Measurements from ENCODE around the gene ARMC3. TPM values are rescaled to one million over a fixed set of nuclear protein-coding genes. Genes with fewer than 3 reads are reported as not detected.

Gene ARMC3
- total RNA-seq, 1 experiment from 2014 or later: not detected

DNA sequence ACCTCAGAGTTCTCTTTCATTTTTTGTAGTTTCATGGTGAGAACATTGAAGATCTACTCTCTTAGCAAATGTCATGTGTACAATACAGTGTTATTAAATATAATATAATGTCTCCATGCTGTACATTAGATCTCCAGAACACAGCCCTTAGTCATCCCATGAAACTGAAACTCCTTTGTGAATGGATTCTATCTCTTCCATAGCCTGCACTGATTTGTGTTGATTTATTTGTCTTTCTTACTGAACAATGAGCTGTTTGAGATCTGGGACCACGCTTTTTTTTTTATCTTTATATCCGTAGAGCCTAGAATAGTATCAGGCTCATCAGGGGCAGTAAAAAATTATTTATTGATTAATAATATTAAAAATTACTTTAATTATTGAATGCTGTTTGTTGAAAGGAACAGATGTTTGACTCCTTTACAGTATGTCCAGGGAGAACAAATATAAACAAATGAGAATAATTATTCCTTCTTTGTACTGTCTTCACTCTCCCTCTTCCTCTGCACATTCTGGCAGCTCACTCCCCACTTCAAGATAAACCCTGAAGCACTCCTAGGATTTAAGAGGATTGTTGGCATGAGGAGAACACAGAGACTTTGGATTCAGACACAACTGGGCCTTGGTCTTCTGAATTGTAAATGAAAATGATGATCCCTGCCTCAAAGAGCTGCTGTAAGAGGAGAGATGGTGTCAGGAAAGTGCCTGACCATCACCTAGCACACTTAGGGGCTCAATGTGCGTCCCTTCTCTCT is 85.9 kb downstream of the ARMC3 start:
- DNase-seq: no peak
- no peaks in the 10 kb centered on the region for H3K36me3 ChIP-seq
- H3K27me3 ChIP-seq: peaks cover 4% of the 10 kb centered on the region; the same call in 1 of the 2 replicates
- no peak overlapping the region for H3K4me3 ChIP-seq
- no peaks in the 10 kb centered on the region for H3K9me3 ChIP-seq

DNA sequence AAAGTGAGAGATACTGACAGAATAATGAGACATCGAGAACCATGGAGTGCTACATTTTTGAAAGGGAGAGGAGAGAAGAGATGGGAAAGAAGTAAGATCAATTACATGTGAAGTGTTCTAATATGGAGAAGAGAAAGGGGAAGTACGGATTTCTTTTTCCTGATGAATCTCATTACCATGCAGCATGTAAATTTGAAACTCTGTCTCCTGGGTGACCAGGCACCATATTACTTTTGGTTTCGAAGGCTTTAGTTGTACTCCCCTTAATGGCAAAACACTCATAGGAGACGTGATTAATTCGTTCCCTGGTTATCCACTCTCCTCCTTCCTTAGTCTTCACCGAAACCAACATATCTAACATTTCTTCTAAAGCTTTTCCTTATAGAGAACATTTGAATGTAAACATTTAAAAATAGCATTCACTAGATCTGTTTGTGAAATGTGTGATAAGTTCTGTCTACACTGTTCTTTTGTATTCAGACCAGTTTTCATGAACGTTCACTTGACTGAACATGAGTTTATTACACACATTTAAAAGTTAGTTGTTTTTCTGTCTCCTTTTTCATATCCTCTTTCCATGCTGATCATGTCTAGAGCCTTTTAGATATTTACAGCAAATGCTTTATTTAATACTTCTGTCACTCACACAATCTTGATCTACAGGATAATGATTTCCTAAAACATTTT is 87.3 kb downstream of the ARMC3 start:
- DNase-seq: no peak
- Histone ChIP-seq H3K27me3 (peaks cover 4% of the 10 kb centered on the region; the same call in 1 of the 2 replicates), H3K9me3 (no peaks in the 10 kb centered on the region), H3K4me3 (no peak overlapping the region), H3K36me3 (no peaks in the 10 kb centered on the region)

DNA sequence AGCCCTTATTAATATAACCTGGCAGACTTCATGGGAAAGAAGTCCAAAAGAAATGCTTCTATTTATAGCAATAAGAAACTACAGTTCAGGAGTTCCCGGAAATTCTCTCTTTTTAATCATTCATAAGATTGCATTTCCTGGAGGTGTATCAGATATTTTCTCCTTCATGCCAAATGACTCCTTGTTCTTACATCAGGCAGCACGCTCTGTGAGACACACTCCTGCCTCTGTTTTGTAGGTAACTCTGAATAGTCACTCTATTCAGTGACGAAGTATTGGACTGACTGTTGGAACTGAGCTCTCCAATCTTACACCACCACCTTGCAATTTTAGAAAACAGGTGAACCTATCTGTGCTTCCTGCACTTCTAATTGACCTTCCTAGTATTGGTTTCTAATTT is 88.8 kb downstream of the ARMC3 start:
- Histone ChIP-seq H3K4me3 (no peak overlapping the region), H3K9me3 (no peaks in the 10 kb centered on the region), H3K27me3 (peaks cover 4% of the 10 kb centered on the region), H3K36me3 (no peaks in the 10 kb centered on the region)
- no peak for DNase-seq

DNA sequence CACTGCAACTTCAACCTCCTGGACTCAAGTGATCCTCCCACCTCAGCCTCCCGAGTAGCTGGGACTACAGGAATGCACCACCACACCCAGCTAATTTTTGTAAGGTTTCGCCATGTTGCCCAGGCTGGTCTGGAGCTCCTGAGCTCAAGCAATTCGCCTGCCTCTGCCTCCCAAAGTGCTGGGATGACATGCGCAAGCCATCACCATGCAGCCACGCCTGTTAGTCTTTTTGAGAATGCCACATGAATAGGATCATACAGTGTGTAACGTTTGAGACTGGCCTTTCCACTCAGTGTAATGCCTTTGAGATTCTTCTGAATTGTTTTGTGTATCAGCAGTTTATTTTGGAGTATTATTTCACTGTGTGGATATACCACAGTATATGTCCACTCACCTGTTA is 91.8 kb downstream of the ARMC3 start:
- Histone ChIP-seq H3K9me3 (no peaks in the 10 kb centered on the region), H3K36me3 (no peaks in the 10 kb centered on the region), H3K27me3 (peaks cover 5% of the 10 kb centered on the region), H3K4me3 (no peak overlapping the region)
- DNase-seq: no peak

DNA sequence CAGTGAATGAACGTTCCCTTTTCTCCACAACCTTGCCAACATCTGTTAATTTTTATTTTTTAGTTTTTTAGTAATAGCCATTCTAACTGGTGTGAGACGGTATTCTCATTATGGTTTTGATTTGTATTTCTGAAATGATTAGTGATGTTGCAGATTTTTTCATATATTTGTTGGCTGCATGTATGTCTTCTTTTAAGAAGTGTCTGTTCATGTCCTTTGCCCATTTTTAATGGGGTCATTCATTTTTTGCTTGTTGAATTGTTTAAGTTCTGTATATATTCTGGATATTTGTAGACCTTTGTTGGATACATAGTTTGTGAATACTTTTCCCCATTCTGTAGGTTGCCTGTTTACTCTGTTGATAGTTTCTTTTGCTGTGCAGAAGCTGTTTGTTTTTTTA is 93.6 kb downstream of the ARMC3 start:
- no peaks in the 10 kb centered on the region for H3K36me3 ChIP-seq
- peaks cover 11% of the 10 kb centered on the region; the same call in 1 of the 2 replicates for H3K27me3 ChIP-seq
- H3K9me3 ChIP-seq: no peaks in the 10 kb centered on the region
- DNase-seq: no peak
- H3K4me3 ChIP-seq: no peak overlapping the region

DNA sequence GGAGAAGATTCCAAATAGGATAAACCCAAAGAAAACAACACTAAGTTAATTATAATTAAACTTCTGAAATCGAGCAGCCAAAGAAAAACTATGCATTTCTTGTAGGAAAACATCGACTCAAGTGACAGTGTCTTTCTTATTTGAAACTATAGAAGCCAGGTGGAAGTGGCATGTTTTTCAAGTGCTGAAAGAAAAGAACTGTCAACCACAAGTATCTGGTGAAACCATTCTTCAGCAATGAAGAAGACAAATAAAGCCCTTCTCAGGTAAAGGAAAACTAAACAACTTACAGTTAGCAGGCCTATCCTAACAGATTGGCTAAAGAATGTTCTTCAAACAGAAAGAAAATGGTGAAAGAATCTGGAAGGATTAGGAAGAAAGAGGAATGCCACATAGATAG is 96.1 kb downstream of the ARMC3 start:
- Histone ChIP-seq H3K4me3 (no peak overlapping the region), H3K27me3 (peaks cover 11% of the 10 kb centered on the region; the same call in 1 of the 2 replicates), H3K9me3 (no peaks in the 10 kb centered on the region), H3K36me3 (no peaks in the 10 kb centered on the region)
- DNase-seq: no peak

DNA sequence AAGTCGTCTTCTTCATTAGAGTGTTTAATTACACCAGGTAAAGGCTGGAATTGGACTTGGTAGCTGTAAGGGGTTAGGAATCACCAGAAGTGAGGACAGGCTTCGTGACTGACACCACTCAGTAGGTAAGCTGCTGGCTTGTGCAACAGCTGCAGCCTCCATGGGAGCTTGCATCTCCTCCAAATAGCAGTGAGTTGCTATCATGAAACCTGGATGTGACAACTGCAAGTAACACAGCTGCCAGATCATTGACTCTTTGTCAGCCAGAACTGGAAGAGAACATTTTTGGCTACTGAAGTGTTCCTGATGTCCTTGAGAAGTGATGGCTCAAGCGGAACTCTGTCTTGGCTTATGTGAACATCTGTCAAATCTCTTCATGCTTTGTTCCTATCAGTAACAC is 103.5 kb downstream of the ARMC3 start:
- Histone ChIP-seq H3K36me3 (no peaks in the 10 kb centered on the region), H3K9me3 (no peaks in the 10 kb centered on the region), H3K27me3 (peaks cover 4% of the 10 kb centered on the region), H3K4me3 (no peak overlapping the region)
- DNase-seq: no peak

DNA sequence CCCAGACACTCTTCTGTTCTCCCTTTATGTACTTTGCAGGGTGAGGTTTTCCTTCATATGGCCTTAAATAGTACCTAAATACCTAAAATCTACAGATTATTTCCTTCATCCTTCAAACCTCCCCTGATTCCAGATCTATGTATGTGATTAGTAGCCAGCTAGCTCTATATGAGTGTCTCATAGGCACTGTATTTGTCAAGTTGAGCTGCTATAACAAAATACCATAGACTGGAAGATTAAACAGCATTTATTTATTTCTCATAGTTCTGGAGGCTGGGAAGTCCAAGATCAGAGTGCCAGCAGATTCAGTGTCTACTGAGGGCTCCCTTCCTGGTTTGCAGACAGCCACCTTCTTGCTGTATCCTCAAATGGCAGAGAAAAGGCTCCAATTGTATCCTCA is 106.9 kb downstream of the ARMC3 start:
- Histone ChIP-seq H3K27me3 (peaks cover 4% of the 10 kb centered on the region), H3K4me3 (no peak overlapping the region), H3K9me3 (no peaks in the 10 kb centered on the region), H3K36me3 (no peaks in the 10 kb centered on the region)
- no peak for DNase-seq

DNA sequence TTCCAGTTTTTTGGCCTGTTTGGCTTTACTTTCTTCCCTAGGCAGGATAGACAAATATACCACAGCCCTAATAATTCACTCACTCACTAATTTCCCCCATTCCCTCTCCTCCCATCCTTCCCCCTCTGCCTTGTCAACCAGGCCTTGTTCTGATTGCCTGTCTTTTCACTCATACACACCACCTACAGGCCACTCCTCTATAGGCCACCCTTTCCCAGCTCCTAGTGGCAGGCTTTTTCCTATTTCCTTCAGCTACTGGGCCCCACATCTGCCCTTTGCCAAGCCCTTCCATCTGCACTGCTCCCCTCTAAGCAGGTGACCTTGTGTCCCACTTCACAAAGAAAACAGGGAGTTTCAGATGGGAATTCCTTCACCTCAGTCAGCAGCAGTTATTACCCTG is 107.7 kb downstream of the ARMC3 start:
- H3K36me3 ChIP-seq: no peaks in the 10 kb centered on the region
- no peaks in the 10 kb centered on the region; the same call in 1 of the 2 replicates for H3K27me3 ChIP-seq
- no peak for DNase-seq
- no peaks in the 10 kb centered on the region for H3K9me3 ChIP-seq
- no peak overlapping the region for H3K4me3 ChIP-seq

DNA sequence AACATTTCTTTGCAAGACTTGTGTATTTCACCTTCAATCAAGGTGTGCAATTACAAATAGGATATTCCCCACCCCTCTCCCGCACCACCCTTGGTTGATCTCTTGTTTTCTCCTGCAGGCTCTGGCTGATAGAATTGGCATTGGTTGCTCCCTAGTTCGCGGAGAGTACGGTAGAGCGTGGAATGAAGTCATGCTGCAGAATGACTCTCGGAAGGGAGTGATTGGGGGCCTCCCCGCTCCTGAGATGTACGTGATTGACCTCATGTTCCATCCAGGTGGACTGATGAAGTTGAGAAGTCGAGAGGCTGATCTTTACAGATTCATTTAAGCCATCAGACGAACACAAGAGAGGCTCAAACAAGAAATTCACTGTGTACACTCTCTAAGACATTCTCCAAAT is 109.3 kb downstream of the ARMC3 start:
- no peak overlapping the region for H3K4me3 ChIP-seq
- H3K27me3 ChIP-seq: no peaks in the 10 kb centered on the region
- DNase-seq: no peak
- H3K36me3 ChIP-seq: no peaks in the 10 kb centered on the region
- H3K9me3 ChIP-seq: no peaks in the 10 kb centered on the region

DNA sequence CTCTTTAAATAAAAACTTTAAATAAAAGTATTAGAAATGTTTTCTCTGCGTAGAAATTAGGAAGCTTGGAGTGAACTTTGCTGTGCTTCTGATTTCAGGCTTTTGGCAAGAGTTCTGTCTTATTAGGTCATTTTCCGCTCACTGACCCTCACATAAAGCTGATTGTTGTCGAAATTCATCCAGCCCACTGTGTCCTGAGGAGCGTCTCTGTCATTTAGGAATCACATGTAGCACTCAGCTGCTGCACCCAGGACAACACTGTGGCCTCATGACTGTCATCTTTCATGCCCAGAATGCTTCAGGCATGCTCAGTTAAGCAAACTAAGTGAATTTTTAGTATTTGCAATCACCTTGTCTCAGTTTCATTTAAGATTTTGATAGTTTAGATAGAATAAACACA is 109.7 kb downstream of the ARMC3 start:
- no peak for DNase-seq

DNA sequence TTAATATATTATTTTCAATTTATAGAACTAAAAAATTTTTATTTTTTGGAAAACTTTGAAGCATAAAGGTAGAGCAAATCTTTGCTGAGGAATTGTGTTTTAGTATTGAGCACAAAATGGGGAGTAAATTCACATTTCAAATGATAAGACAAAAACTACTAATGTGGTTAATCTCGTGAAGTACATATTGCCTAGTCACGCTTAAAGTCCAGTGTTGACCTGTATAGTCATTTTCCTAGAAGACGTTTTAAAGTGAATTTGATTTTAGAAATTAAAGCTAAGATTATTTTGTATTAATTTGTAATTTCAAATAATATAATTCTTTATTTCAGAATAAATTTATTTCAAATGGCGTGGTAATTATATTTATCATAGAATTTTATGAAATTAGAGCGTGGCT is 110.3 kb downstream of the ARMC3 start:
- H3K27me3 ChIP-seq: no peaks in the 10 kb centered on the region
- DNase-seq: no peak
- H3K9me3 ChIP-seq: no peaks in the 10 kb centered on the region
- H3K4me3 ChIP-seq: no peak overlapping the region
- no peaks in the 10 kb centered on the region for H3K36me3 ChIP-seq

More for the DNA sequence above, 109.7 kb downstream of the ARMC3 start:
- H3K9me3 ChIP-seq: no peaks in the 10 kb centered on the region
- no peaks in the 10 kb centered on the region for H3K36me3 ChIP-seq
- no peaks in the 10 kb centered on the region for H3K27me3 ChIP-seq
- H3K4me3 ChIP-seq: no peak overlapping the region

DNA sequence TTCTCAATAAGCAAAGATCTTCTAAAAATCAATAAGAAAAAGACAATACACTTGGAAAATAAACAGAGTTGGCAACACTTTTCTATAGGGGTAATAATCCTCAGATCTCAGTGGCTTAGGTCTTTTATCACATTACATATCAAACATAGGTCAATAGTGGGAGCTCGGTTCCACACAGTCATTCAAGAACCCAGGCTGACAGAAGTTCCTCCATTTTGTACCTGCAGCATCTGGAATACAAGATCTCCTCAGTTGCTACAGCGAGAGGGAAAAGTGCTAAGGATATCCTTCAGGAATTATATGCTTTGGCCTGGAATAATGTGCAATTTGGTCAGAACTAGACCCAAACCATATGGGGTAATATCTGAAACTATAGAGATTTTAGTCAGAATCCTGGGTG is 112.1 kb downstream of the ARMC3 start:
- Histone ChIP-seq H3K4me3 (no peak overlapping the region), H3K27me3 (no peaks in the 10 kb centered on the region), H3K9me3 (no peaks in the 10 kb centered on the region), H3K36me3 (no peaks in the 10 kb centered on the region)
- DNase-seq: no peak

DNA sequence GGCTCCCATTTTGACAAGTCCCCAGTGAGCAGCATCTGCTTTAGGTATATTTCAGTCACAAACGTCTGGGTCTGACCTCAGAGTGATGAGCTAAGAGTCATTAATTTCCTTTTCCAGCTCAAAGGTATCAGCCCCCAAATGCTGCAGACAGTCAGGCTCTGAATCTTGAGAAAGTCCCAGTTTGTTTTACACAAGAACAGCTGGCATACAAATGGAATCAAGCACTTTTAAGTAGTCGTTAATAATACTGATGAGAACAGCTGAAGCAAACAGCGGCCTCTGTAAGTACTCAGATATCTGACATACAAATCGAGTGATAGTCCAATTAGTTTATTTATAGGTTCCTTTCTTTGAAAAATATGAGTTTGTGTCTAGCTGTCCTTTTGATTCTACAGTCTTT is 118.2 kb downstream of the ARMC3 start:
- Histone ChIP-seq H3K36me3 (no peaks in the 10 kb centered on the region), H3K4me3 (no peak overlapping the region), H3K27me3 (no peaks in the 10 kb centered on the region), H3K9me3 (no peaks in the 10 kb centered on the region)
- no peak for DNase-seq

DNA sequence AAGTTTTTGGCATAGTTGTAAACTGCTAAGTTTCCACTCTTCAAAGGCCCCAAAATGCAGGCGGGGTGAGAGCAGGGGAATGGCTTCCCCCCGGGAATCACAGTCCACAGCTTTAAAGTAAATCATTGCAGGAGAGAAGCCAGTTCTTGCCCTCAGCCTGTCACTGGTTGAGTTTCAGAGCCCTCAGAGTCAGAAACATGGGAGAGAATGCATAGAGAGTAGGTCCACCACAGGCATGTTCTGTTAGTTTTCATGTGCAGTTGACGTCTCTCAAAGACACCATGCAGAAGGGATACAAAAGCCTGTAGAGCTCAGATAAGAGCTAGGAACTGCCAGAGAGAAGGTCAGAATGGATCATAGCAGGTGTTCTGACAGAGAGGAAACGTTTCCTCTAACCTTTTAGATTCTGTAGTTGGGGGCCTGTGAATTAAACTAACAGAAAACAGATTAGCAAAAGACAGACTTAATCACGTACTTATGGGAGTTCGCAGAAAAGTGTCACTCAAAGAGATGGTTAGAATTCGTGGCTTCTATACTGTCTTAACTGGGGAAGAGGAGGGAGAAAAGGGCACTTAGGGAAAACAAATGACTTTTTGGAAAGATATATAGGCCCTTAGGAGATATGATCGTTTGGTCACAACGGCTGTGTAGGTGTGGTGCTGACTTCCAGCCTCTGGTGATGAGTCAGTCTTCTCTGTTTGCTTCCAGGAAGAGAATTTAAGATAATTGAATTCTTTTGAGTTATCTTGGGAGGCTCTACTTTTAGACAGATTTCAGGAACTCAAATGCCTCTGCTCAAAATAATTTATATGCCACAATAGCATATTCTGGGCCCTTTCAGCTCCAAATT is 119.6 kb downstream of the ARMC3 start:
- no peak for DNase-seq
- H3K9me3 ChIP-seq: no peaks in the 10 kb centered on the region

DNA sequence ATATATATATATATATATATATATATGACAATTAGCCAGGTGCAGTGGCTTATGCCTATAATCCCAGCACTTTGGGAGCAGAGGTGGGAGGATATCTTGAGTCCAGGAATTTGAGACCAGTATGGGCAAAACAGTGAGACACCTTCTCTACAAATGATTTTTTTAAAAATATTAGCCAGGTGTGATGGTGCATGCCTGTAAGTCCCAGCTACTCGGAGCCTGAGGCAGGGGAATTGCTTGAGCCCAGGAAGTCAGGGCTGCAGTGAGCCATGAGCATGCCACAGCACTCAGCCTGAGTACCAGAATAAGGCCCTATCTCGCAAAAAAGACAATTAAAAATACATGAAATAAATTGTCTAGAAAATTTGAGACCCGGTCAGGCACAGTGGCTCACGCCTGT is 120.3 kb downstream of the ARMC3 start:
- Histone ChIP-seq H3K36me3 (no peaks in the 10 kb centered on the region), H3K27me3 (no peaks in the 10 kb centered on the region), H3K9me3 (no peaks in the 10 kb centered on the region), H3K4me3 (no peak overlapping the region)
- no peak for DNase-seq

More for the DNA sequence above, 119.6 kb downstream of the ARMC3 start:
- Histone ChIP-seq H3K4me3 (no peak overlapping the region), H3K36me3 (no peaks in the 10 kb centered on the region), H3K27me3 (no peaks in the 10 kb centered on the region)

DNA sequence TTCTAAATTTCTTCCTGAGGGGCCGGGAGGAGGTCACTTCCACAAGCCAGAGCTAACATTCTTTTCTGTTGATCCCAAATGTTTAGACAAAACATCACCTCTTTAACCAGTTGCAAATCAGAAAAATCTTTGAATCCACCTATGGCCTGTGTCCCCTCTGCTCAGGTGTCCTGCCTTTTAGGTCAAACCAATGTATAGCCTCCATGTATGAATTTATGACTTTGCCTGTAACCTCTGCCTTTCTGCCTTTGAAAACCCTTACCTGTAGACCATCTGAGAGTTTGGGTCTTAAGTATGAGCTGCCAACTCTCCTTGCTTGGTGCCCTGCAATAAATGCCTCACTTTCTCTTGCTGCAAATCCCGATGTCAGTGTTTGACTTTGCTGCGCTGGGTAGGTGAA is 123.4 kb downstream of the ARMC3 start:
- no peaks in the 10 kb centered on the region for H3K27me3 ChIP-seq
- no peaks in the 10 kb centered on the region for H3K9me3 ChIP-seq
- no peak for DNase-seq
- no peaks in the 10 kb centered on the region for H3K36me3 ChIP-seq
- no peak overlapping the region for H3K4me3 ChIP-seq

Data from MG63 (cell line).